ENCODE results near the gene RBM33. TPM values are rescaled to one million over a fixed set of nuclear protein-coding genes. Genes with fewer than 3 reads are reported as not detected.

The RBM33 gene
- total and polyA plus RNA-seq, 2 of the 13 experiments (the other 11 are each of a cell fraction or from before 2014, with no cell fraction given) = 12.4 to 28.9 TPM

DNA sequence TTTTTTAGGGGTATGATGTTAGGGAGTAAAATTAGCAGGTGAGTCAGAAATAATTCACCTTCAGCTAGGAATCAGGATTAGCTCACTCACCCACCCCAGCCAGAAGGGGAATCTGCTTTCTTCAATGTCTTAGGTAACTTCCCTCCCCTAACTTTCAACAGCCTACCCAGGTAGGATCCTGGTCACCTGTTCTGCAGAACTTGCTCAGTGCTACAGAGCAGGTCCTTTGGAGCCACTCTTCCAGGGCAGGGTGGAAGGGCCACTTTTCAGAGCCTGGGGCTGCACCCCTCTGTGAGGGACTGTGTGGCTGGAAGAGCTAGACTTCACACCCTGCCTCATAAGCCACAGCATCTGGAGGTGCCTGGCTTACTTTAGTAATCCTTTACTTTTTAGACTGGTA is 109.7 kb downstream of the RBM33 start (continued):
- TF ChIP-seq, protein P1, sequence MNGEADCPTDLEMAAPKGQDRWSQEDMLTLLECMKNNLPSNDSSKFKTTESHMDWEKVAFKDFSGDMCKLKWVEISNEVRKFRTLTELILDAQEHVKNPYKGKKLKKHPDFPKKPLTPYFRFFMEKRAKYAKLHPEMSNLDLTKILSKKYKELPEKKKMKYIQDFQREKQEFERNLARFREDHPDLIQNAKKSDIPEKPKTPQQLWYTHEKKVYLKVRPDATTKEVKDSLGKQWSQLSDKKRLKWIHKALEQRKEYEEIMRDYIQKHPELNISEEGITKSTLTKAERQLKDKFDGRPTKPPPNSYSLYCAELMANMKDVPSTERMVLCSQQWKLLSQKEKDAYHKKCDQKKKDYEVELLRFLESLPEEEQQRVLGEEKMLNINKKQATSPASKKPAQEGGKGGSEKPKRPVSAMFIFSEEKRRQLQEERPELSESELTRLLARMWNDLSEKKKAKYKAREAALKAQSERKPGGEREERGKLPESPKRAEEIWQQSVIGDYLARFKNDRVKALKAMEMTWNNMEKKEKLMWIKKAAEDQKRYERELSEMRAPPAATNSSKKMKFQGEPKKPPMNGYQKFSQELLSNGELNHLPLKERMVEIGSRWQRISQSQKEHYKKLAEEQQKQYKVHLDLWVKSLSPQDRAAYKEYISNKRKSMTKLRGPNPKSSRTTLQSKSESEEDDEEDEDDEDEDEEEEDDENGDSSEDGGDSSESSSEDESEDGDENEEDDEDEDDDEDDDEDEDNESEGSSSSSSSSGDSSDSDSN (CRISPR knock-in tag; IDR thresholded peaks at IDR 0.05) = no peak
- TF ChIP-seq, protein P2, sequence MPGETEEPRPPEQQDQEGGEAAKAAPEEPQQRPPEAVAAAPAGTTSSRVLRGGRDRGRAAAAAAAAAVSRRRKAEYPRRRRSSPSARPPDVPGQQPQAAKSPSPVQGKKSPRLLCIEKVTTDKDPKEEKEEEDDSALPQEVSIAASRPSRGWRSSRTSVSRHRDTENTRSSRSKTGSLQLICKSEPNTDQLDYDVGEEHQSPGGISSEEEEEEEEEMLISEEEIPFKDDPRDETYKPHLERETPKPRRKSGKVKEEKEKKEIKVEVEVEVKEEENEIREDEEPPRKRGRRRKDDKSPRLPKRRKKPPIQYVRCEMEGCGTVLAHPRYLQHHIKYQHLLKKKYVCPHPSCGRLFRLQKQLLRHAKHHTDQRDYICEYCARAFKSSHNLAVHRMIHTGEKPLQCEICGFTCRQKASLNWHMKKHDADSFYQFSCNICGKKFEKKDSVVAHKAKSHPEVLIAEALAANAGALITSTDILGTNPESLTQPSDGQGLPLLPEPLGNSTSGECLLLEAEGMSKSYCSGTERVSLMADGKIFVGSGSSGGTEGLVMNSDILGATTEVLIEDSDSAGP (CRISPR knock-in tag; IDR thresholded peaks at IDR 0.05; ENCODE audit: borderline replicate concordance) = no peak
- TF ChIP-seq PAX8 (CRISPR knock-in tag; IDR thresholded peaks at IDR 0.05; ENCODE audit: borderline replicate concordance) (no peak), HOXA5 (CRISPR knock-in tag; IDR thresholded peaks at IDR 0.05) (no peak), KDM2A (CRISPR knock-in tag; IDR thresholded peaks at IDR 0.05; ENCODE audit: borderline replicate concordance, low read depth) (no peak)
- TF ChIP-seq, protein P3, sequence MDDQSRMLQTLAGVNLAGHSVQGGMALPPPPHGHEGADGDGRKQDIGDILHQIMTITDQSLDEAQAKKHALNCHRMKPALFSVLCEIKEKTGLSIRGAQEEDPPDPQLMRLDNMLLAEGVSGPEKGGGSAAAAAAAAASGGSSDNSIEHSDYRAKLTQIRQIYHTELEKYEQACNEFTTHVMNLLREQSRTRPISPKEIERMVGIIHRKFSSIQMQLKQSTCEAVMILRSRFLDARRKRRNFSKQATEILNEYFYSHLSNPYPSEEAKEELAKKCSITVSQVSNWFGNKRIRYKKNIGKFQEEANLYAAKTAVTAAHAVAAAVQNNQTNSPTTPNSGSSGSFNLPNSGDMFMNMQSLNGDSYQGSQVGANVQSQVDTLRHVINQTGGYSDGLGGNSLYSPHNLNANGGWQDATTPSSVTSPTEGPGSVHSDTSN (CRISPR knock-in tag; IDR thresholded peaks at IDR 0.05; ENCODE audit: borderline replicate concordance) = no peak

DNA sequence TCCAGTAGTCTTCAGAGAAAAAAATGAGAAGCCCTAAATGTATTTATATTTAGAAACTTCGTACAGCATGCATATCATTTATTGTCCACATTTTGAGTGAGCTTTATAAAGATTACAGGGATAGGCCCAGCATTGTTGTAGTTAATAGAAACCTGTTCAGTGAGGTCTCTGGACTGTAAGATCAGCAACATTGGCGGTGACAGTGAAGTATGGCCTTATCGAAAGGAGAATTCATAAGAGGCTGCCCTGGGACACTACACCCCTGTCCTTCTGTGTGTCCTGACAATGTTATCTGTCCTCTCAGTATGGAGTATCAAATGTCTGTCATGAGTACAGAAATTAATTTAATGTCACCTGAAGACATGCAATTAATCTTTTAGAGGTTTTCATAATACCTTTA is 110.6 kb downstream of the RBM33 start:
- WGBS (ENCODE audit: low lambda C conversion rate) = 94% methylated on average over 3 of the region's 3 CpGs
- no peaks in the 10 kb centered on the region for H3K9me3 ChIP-seq (ENCODE audit: low read length)
- no peak for DNase-seq (ENCODE audit: low spot score)
- no peak overlapping the region for H3K9ac ChIP-seq (ENCODE audit: insufficient read depth, low read depth, low read length)
- no TSS peak for BruUV-seq (replicated peaks)
- no peak overlapping the region for H2AFZ ChIP-seq (ENCODE audit: low read length)
- POLR2A ChIA-PET = no interaction called here
- peaks cover 30% of the 10 kb centered on the region for H4K20me1 ChIP-seq (ENCODE audit: insufficient read depth, low read length)
- CTCF ChIA-PET (ENCODE audit: low intra/inter-chr PET ratio, low total read pairs) = no interaction called here
- FAIRE-seq = no peak
- intact Hi-C loops (cut with micrococcal nuclease; ENCODE audit: unreplicated experiment) = no loop called here
- H3K36me3 ChIP-seq (replicated peaks in 1 of 2; ENCODE audit: control insufficient read depth in 1 of 2, insufficient read depth in 2 of 2, low read length in 2 of 2) = peaks cover 10 to 52% of the 10 kb centered on the region in 2 experiments; a peak in 4 of 5 replicates
- in situ Hi-C loops (cut with HindIII; ENCODE audit: extremely low pct_ligation_motif_present, low pct_unique_long_range_greater_than_20kb) = loop anchor here (25.0 kb wide), 1 partner anchor 368 kb away; no protein-coding TSS in a partner anchor
- no peak overlapping the region for H3K27ac ChIP-seq (ENCODE audit: extremely low read length, insufficient read depth, low read length)
- H3K27me3 ChIP-seq (ENCODE audit: control insufficient read depth in 1 of 2, insufficient read depth in 2 of 2, low read length in 2 of 2) = no peaks in the 10 kb centered on the region
- no peak overlapping the region for H3K4me3 ChIP-seq (replicated peaks in 1 of 3; ENCODE audit: insufficient read depth in 1 of 3, low read depth in 2 of 3, low read length in 3 of 3)
- peaks cover 75% of the 10 kb centered on the region for H3K79me2 ChIP-seq (ENCODE audit: insufficient read depth, low read length)
- no peak overlapping the region for H3K4me2 ChIP-seq (ENCODE audit: low read depth, low read length)
- ATAC-seq = no peak
- no peaks in the 10 kb centered on the region for H3K4me1 ChIP-seq (ENCODE audit: insufficient read depth, low read length)
- no peak for TF ChIP-seq HNRNPL (IDR thresholded peaks at IDR 0.05; ENCODE audit: low read depth, low read length)
- no peak for TF ChIP-seq BCL6 (CRISPR knock-in tag; IDR thresholded peaks at IDR 0.05)
- no peak for TF ChIP-seq EEA1 (CRISPR knock-in tag; IDR thresholded peaks at IDR 0.05; ENCODE audit: borderline replicate concordance)
- TF ChIP-seq CEBPG (CRISPR knock-in tag; IDR thresholded peaks at IDR 0.05) = no peak
- no peak for TF ChIP-seq HDAC1 (CRISPR knock-in tag; IDR thresholded peaks at IDR 0.05)
- no peak for TF ChIP-seq ZNF230 (CRISPR knock-in tag; IDR thresholded peaks at IDR 0.05)
- no peak for TF ChIP-seq TCF12 (IDR thresholded peaks at IDR 0.05)
- no peak for TF ChIP-seq TCF12 (CRISPR knock-in tag; IDR thresholded peaks at IDR 0.05)
- TF ChIP-seq HCFC1 (IDR thresholded peaks at IDR 0.05; ENCODE audit: low read depth, low read length) = no peak
- no peak for TF ChIP-seq KDM2A (CRISPR knock-in tag; IDR thresholded peaks at IDR 0.05; ENCODE audit: borderline replicate concordance, low read depth)
- no peak for TF ChIP-seq REXO4 (CRISPR knock-in tag; IDR thresholded peaks at IDR 0.05; ENCODE audit: borderline replicate concordance)
- TF ChIP-seq CREM (IDR thresholded peaks at IDR 0.05) = no peak
- TF ChIP-seq CREM (CRISPR knock-in tag; IDR thresholded peaks at IDR 0.05) = no peak
- TF ChIP-seq, protein P4, sequence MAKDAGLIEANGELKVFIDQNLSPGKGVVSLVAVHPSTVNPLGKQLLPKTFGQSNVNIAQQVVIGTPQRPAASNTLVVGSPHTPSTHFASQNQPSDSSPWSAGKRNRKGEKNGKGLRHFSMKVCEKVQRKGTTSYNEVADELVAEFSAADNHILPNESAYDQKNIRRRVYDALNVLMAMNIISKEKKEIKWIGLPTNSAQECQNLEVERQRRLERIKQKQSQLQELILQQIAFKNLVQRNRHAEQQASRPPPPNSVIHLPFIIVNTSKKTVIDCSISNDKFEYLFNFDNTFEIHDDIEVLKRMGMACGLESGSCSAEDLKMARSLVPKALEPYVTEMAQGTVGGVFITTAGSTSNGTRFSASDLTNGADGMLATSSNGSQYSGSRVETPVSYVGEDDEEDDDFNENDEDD (CRISPR knock-in tag; IDR thresholded peaks at IDR 0.05; ENCODE audit: borderline replicate concordance) = no peak
- TF ChIP-seq ZSCAN12 (CRISPR knock-in tag; IDR thresholded peaks at IDR 0.05) = no peak
